DOHH2 (cell line): ENCODE data around the gene ANGPTL7.
"Not testable (repeated sequence)": the region's sequence is repeated elsewhere in the genome, so short reads cannot be mapped to it uniquely, and the experiment has no call there.

Source experiments
- H3F3A ChIP-seq: fragments of 200-600 bp; sonication (generic), shearing (Covaris generic); 2 replicates; pipeline ENCODE4 v1.6.0; 2016; ENCODE audit warnings: antibody characterized with exemption, mild to moderate bottlenecking; ENCODE audit not compliant: control insufficient read depth, insufficient read depth
- H3K27ac ChIP-seq: fragments of 200-600 bp; sonication (generic); 2 replicates; pipeline ENCODE4 v1.5.1; 2014; ENCODE audit warnings: low read depth, mild to moderate bottlenecking, low read length, moderate library complexity
- H3K27me3 ChIP-seq: fragments of 200-600 bp; sonication (generic); 2 replicates; pipeline ENCODE4 v1.6.1; 2014; ENCODE audit warnings: mild to moderate bottlenecking, low read length, mixed read lengths; ENCODE audit not compliant: control insufficient read depth
- H3K36me3 ChIP-seq: fragments of 200-600 bp; sonication (generic); 2 replicates; pipeline ENCODE4 v1.6.1; 2014; ENCODE audit warnings: mild to moderate bottlenecking, low read length, moderate library complexity, mixed read lengths; ENCODE audit not compliant: control insufficient read depth
- H3K4me1 ChIP-seq: fragments of 200-600 bp; sonication (generic); 2 replicates; pipeline ENCODE4 v1.6.1; 2014; ENCODE audit warnings: mild to moderate bottlenecking, low read length, mixed read lengths; ENCODE audit not compliant: control insufficient read depth
- H3K4me2 ChIP-seq: fragments of 200-600 bp; sonication (generic); 2 replicates; pipeline ENCODE4 v1.6.0; 2014; ENCODE audit warnings: mild to moderate bottlenecking, low read length, moderate library complexity
- H3K4me3 ChIP-seq: fragments of 200-600 bp; sonication (generic); 2 replicates; pipeline ENCODE4 v1.5.1; 2014; ENCODE audit warnings: mild to moderate bottlenecking, low read length, mixed read lengths
- H3K79me2 ChIP-seq: fragments of 200-600 bp; sonication (generic); 2 replicates; pipeline ENCODE4 v1.6.1; 2014; ENCODE audit warnings: mild to moderate bottlenecking, low read length, mixed read lengths; ENCODE audit not compliant: control insufficient read depth
- H3K9me2 ChIP-seq: fragments of 200-600 bp; sonication (generic); replicated peaks from 2 replicates; pipeline ENCODE4 v1.6.1; 2014; ENCODE audit warnings: mild to moderate bottlenecking, low read length, mixed read lengths; ENCODE audit not compliant: control insufficient read depth
- H3K9me3 ChIP-seq: fragments of 200-600 bp; sonication (generic); 2 replicates; pipeline ENCODE4 v1.6.1; 2014; ENCODE audit warnings: antibody characterized with exemption, low read length, mixed read lengths; ENCODE audit not compliant: control insufficient read depth, insufficient read depth
- H4K20me1 ChIP-seq: fragments of 200-600 bp; sonication (generic); 2 replicates; pipeline ENCODE4 v1.6.0; 2014; ENCODE audit warnings: low read depth, mild to moderate bottlenecking, antibody characterized with exemption, low read length, moderate library complexity; ENCODE audit not compliant: control insufficient read depth, insufficient read depth
- CTCF ChIP-seq: fragments of 200-600 bp; sonication (generic); IDR thresholded peaks from one replicate; pipeline ENCODE4 v1.5.1; 2014; ENCODE audit warnings: antibody characterized with exemption, mild to moderate bottlenecking, low read depth, low read length; ENCODE audit not compliant: poor library complexity, severe bottlenecking
- EZH2phosphoT487 ChIP-seq: fragments of 200-600 bp; sonication (generic); IDR thresholded peaks from 2 replicates; pipeline ENCODE4 v1.6.1; 2017; ENCODE audit warnings: borderline replicate concordance, mild to moderate bottlenecking, antibody characterized with exemption, low read length, moderate library complexity, mixed read lengths

The ANGPTL7 gene

GRCh38 chr1:11178021-11179015 is 10.8 kb upstream of the ANGPTL7 start:
- H3K9me3 ChIP-seq, result no peaks in the 10 kb centered on the region
- H3K27ac ChIP-seq, result no peak overlapping the region
- no peak overlapping the region for H3K4me3 ChIP-seq
- H3K4me1 ChIP-seq, result no peaks in the 10 kb centered on the region
- H3K79me2 ChIP-seq, result no peaks in the 10 kb centered on the region
- no peaks in the 10 kb centered on the region; the same call in 1 of the 2 replicates for H4K20me1 ChIP-seq
- H3K27me3 ChIP-seq, result no peaks in the 10 kb centered on the region
- H3K9me2 ChIP-seq, result no peaks in the 10 kb centered on the region
- H3K4me2 ChIP-seq, result no peak overlapping the region
- no peaks in the 10 kb centered on the region; the same call in 1 of the 2 replicates for H3F3A ChIP-seq
- peaks cover 32% of the 10 kb centered on the region for H3K36me3 ChIP-seq
- TF ChIP-seq CTCF (no peak), EZH2phosphoT487 (no peak)

- Histone ChIP-seq H3K79me2 (no peaks in the 10 kb centered on the region), H3K4me1 (no peaks in the 10 kb centered on the region), H3K4me2 (no peak overlapping the region), H4K20me1 (no peaks in the 10 kb centered on the region; the same call in 1 of the 2 replicates), H3K27me3 (no peaks in the 10 kb centered on the region), H3F3A (no peaks in the 10 kb centered on the region), H3K9me3 (no peaks in the 10 kb centered on the region), H3K9me2 (no peaks in the 10 kb centered on the region), H3K36me3 (peaks cover 35% of the 10 kb centered on the region), H3K4me3 (no peak overlapping the region), H3K27ac (no peak overlapping the region)
- TF ChIP-seq EZH2phosphoT487, result no peak
Observed at GRCh38 chr1:11179125-11179524, 10.0 kb upstream of the ANGPTL7 start.

- not testable (repeated sequence) for H3K9me3 ChIP-seq, H3F3A ChIP-seq, H3K9me2 ChIP-seq, H3K4me1 ChIP-seq, H3K4me3 ChIP-seq, H3K79me2 ChIP-seq, H3K4me2 ChIP-seq, H3K27ac ChIP-seq, H4K20me1 ChIP-seq, H3K27me3 ChIP-seq
- H3K36me3 ChIP-seq, result peaks cover 38% of the 10 kb centered on the region
Observed at GRCh38 chr1:11179749-11180148, 9.4 kb upstream of the ANGPTL7 start.

GRCh38 chr1:11180342-11180744 is 8.8 kb upstream of the ANGPTL7 start:
- H3K27me3 ChIP-seq, result no peaks in the 10 kb centered on the region
- no peaks in the 10 kb centered on the region for H3F3A ChIP-seq
- peaks cover 39% of the 10 kb centered on the region for H3K36me3 ChIP-seq
- H3K4me1 ChIP-seq, result no peaks in the 10 kb centered on the region
- TF ChIP-seq CTCF (no peak), EZH2phosphoT487 (no peak)
- no peak overlapping the region for H3K4me2 ChIP-seq
- H4K20me1 ChIP-seq, result no peaks in the 10 kb centered on the region; the same call in 1 of the 2 replicates
- no peak overlapping the region for H3K4me3 ChIP-seq
- no peaks in the 10 kb centered on the region for H3K9me3 ChIP-seq
- no peak overlapping the region for H3K27ac ChIP-seq
- H3K9me2 ChIP-seq, result no peaks in the 10 kb centered on the region
- no peaks in the 10 kb centered on the region for H3K79me2 ChIP-seq
